ENCODE measurements around the gene CENPP.

The CENPP gene

DNA sequence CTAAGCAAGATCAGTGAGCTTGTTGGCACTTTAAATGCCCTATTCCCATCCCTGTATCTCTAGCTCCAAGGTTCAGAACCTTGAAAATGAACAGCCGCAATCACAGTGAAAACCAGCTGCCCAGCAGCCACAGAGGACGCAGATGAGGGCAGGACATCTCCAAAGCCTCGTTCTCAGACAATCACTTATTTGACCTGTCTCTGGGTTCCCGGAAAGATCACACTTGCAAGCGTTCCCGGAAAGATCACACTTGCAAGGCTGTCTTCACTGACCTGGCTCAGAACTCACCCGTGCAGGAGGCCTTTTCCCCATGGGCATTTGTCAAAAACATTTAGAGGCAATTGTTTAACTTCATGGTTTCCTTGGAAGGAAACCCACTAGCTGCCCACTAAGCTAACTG is 318.5 kb downstream of the CENPP start:
- no peak for DNase-seq

DNA sequence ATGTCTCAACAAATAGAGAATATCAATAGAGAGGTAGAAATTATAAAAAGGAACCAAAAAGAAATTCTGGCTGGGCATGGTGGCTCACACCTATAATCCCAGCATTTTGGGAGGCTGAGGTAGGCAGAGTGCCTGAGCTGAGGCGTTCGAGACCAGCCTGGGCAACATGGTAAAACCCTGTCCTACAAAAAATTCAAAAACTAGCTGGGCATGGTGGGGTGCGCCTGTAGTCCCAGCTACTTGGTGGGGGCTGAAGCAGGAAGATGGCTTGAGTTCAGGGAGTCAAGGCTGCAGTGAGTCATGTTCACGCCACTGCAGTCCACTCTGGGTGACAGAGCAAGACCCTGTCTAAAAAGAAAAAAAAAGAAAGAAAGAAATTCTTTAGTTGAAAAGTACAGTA is 319.3 kb downstream of the CENPP start:
- DNase-seq, result no peak

DNA sequence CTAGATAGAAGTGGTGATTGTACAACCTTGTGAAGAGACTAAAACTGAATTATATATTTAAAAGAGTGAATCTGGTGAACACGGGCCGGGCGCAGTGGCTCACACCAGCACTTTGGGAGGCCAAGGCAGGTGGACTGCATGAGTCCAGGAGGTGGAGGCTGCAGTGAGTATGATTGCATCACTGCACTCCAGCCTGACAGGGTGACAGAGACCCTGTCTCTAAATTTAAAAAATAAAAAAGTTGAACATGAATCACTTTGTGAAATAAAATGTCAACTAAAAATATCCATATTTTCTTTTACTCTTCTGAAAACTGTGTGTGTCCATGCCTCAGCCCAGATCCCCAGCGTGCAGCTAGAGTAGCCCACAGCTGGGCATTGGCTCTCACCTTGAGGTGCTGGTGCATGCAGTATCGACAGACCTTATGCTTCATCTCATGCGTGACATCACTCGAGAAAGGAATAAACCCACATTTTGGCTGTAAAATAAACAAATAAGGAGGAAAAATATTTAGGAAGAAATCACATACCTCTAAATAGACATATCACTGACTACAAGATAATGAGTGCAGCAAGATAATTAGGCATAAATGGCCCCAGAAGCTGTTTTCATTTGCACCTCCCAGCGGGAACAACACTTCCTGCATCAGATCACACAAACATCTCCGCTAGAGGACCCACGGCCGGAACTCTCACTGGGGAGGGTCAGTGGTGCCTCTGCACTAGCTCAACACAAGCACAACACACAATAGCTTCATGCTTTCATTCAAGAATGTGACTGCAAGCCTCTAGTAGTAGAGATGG is 322.1 kb downstream of the CENPP start:
- no peak for DNase-seq

DNA sequence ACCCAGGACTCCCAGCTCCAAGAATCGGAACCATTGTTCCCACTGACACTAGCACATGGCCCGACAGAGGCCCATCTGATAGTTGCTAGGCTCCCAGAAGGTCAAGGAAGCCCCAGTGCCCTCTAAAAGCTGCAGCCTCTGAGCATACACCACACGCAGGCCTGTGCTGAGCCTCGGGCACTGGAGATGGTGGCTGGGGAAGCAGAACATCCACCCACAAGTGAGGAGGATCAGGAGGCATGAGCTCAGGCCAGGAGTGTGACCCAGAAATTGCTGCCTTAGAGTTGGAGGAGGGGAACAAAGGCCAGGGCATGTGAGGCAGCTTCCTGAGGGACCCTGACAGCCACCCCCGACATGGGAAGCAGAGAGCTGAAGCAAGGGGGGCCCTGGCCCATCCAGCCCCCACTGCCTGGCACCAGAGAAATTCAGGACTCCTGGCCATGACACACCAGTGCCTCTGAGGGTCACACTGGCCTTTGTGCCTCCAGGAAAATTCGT is 322.8 kb downstream of the CENPP start:
- no peak for DNase-seq

DNA sequence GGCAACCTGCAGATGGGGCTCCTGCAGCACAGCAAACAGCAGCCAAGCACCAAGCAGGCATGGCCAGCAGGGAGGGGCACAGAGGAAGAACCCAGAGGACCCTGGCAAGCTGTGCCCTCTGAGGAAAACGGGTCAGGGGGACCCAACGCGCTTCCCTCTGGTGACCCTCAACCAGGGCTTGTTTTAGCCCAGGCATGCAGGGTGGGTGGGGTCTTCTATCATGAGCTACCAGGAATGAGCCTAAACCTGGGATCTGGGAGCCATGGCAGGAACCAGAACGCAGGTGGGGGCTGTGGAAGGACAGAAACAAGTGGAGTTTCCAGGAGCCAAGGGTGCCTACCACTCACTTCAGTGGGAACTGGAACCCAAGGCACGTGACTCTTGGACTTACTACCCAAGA is 323.3 kb downstream of the CENPP start:
- DNase-seq, result no peak

GRCh38 chr9:92650296-92650695 is 324.5 kb downstream of the CENPP start:
- DNase-seq, result no peak

- no peak for DNase-seq
These were observed 325.3 kb downstream of the CENPP start for GRCh38 chr9:92650839-92651621.

- no peak for DNase-seq
These were observed 326.7 kb downstream of the CENPP start for GRCh38 chr9:92652461-92652860.

GRCh38 chr9:92654481-92655301 is 328.9 kb downstream of the CENPP start:
- DNase-seq, result no peak

DNA sequence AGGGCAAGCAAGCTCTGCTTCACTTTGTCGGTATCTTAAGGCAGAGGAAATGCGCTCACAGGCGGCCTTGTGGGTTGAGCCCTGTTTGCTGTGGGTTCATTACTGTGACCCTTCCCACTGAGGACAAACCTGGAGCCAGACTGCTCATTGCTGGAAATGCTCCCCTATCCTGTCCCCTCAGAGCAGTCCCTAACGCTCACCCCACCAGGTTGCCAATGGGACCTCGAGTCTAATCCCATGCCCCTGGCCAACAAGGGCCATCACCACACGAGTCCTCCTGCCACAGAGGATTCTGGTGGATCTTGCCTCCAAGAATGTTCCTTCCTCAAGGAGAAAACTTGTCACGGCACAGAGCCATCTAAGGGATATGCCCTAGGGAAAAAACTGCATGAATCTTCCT is 329.6 kb downstream of the CENPP start:
- no peak for DNase-seq

GRCh38 chr9:92655896-92656536 is 330.3 kb downstream of the CENPP start:
- no peak for DNase-seq

DNA sequence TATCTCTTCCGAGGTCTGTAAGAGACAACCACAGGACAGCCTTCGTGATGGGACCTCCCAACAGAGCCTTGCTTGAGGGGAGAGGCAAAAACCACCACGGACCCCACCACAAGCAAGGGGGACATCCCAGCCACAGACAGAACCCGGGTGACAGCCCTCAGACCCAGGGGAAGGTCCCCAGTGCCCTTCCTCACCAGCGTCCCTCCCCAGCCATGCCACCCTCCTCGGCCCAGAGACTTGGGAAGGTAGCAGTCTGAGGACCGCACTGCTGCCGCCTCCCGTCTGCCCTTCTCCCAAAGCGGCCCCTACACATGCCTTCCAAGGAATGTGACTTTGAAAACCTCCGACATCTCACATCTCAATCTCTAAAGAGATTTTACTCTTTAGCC is 330.8 kb downstream of the CENPP start:
- DNase-seq, result no peak

GRCh38 chr9:92657296-92658094 is 331.7 kb downstream of the CENPP start:
- DNase-seq, result no peak

DNA sequence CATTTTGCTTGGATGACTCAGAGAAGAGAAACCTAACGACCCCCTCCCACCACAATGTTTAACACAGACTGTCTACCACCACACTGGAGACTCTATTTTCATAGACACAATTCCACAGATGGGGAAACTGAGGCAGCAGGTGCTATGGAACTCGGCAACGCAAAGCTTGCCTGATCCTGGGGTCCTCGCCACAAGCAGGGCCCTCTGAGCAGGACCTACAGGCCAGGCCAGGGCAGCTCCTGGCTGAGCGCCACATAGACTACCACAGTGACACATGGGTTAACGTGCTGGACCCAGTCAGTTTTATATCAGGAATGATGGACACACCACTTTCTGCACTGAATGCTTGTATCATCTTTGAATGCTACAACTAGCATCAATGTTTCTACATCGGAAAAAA is 332.4 kb downstream of the CENPP start:
- no peak for DNase-seq

GRCh38 chr9:92658611-92659010 is 332.9 kb downstream of the CENPP start:
- DNase-seq, result no peak

DNA sequence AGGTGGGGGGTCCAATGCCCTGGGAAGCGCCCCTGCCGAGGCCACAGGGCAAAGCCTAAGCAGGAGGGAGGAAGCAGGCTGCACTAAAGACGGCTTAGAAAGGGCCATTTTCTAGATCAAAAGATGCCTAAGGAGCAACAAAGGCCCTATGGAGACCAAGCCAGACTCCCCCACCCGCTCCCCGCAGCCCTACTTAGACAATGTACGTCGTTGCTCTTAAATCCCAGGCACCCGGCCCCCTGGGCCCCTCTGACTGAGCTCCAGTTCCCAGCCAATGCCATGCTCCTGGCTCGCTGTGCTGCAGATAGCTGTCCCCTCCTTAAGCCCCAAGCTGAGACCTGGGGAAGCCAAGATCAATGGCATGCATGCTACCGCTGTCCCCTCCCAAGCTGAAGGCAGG is 333.8 kb downstream of the CENPP start:
- DNase-seq, result no peak

DNA sequence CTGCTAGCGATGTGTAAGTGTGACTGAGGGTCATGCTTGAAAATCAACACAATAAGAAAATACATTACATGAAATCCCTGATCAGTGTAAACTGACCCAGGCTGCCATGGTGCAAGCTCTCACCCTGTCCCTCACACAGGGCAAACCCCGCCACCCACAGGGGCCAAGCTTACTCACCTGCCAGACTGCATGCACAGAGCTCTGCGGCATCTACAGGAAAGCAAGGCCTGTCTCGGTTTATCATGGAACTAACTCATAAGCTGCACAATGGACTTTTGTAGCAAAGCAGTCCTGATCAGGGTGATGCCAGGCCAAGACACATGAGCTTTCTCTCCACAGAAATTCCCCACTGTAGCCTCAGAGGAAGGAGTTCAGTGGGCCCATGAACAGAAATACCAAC is 334.5 kb downstream of the CENPP start:
- DNase-seq, result no peak

GRCh38 chr9:92661127-92661526 is 335.4 kb downstream of the CENPP start:
- no peak for DNase-seq

GRCh38 chr9:92661743-92662142 is 336.0 kb downstream of the CENPP start:
- DNase-seq, result no peak

DNA sequence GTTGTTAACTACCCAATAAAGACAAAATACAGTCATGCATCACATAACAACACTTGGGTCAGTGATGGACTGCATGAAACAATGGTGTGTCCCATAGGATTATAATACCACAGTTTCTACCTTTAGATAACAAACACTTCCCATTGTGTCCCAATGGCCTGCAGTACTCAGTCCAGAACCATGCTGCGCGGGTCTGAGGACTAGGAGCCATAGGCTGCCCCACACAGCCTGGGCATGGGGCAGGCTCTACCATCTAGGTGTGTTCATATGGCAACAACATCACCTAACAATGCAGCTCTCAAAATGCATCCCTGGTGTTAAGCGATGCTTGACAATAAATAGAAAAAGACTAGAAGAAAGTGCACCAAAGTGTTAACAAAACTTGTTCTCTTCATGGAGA is 337.4 kb downstream of the CENPP start:
- DNase-seq, result no peak

DNA sequence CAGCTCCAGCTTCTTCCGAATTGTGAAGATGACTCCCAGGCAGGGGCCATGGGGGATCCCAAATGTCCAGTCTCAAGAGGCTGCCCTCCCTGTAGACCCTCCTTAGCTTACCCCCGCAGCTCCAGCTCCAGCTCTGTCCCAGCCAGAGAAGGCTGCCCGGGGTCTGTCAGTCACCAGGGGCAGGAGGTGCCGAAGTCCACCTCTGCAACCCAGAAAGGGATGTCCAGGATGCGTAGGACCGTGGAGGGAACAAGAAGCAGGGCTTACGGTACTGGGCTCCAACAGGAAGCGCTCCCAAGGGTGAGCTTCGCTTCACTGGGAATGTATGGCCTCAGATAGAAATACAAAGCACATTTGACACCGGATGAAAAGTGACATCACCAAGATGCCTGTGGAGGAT is 338.2 kb downstream of the CENPP start:
- no peak for DNase-seq
